HepG2 (cell line): ENCODE data around the gene PRDX3. TPM values are rescaled to one million over a fixed set of nuclear protein-coding genes. Genes with fewer than 3 reads are reported as not detected.

Experiments used
- ATAC-seq: fragments of 200-7000 bp; cut with Tn5 transposase; 3 replicates; pipeline ENCODE4 v1.9.1; 2020; ENCODE audit warnings: mild to moderate bottlenecking, moderate library complexity
- BruUV-seq: library from RNA; stranded (reverse); fragments of 400-500 nt; replicated peaks from 2 replicates; lab custom pipeline; 2021; lab: Mats Ljungman, UMichigan
- CTCF ChIA-PET: fragments of 300-600 bp; formaldehyde crosslinking; extraction: SDS; loops from one replicate; lab custom pipeline; 2021; ENCODE audit warnings: low total read pairs, inconsistent platforms, low intra/inter-chr PET ratio; lab: Yijun Ruan, JAX
- POLR2A ChIA-PET: fragments of 350-600 bp; sonication (Branson Sonifier 250); formaldehyde crosslinking; loops from one replicate; lab custom pipeline; 2020; ENCODE audit warnings: antibody characterized with exemption, inconsistent platforms; lab: Yijun Ruan, JAX
- DNase-seq: peaks from one replicate; pipeline ENCODE4 v3.0.0-alpha.2; 2015; ENCODE audit warnings: low spot score
- FAIRE-seq: peaks from 3 replicates; lab custom pipeline; 2011; peaks lifted over from hg19 to GRCh38; lab: Jason Lieb, UNC
- H2AFZ ChIP-seq: one replicate; pipeline ENCODE4 v1.6.1; 2011; ENCODE audit warnings: low read length, inconsistent platforms
- H3K27ac ChIP-seq: fragments of 300-600 bp; 3 replicates; pipeline ENCODE4 v1.8.0; 2011; ENCODE audit warnings: mixed run types, mild to moderate bottlenecking, mixed read lengths, low read length, inconsistent platforms; ENCODE audit not compliant: insufficient read depth; ENCODE audit errors: extremely low read length
- H3K27me3 ChIP-seq, 2 experiments: fragments of 200-600 bp in 1 of 2; 2 replicates in 1 of 2; 3 replicates in 1 of 2; pipeline versions ENCODE4 v1.6.0 to v1.8.0; 2011; ENCODE audit warnings: low read length in 2 of 2, mild to moderate bottlenecking in 2 of 2, moderate library complexity in 2 of 2, inconsistent platforms in 1 of 2; ENCODE audit not compliant: insufficient read depth in 2 of 2, control insufficient read depth in 1 of 2
- H3K36me3 ChIP-seq, 2 experiments: fragments of 200-600 bp in 1 of 2; replicated peaks in 1 of 2; 2 replicates in 1 of 2; 3 replicates in 1 of 2; pipeline versions ENCODE4 v1.5.1 to v1.8.0; 2011; ENCODE audit warnings: low read length in 2 of 2, inconsistent platforms in 1 of 2; ENCODE audit not compliant: insufficient read depth in 2 of 2, control insufficient read depth in 1 of 2
- H3K4me1 ChIP-seq: 2 replicates; pipeline ENCODE4 v1.5.1; 2012; ENCODE audit warnings: low read length, inconsistent platforms; ENCODE audit not compliant: insufficient read depth
- H3K4me2 ChIP-seq: 2 replicates; pipeline ENCODE4 v1.6.0; 2011; ENCODE audit warnings: low read depth, low read length, inconsistent platforms
- H3K4me3 ChIP-seq, 3 experiments: fragments of 200-600 bp in 1 of 3; sonication (generic), shearing (Covaris generic) in 1 of 3; replicated peaks in 1 of 3; 2 replicates each; pipeline ENCODE4 v1.5.1; 2011 to 2016; ENCODE audit warnings: low read length in 3 of 3, inconsistent platforms in 2 of 3, low read depth in 2 of 3, mild to moderate bottlenecking in 2 of 3, control low read depth in 1 of 3, mixed read lengths in 1 of 3; ENCODE audit not compliant: insufficient read depth in 1 of 3
- H3K79me2 ChIP-seq: one replicate; pipeline ENCODE4 v1.6.1; 2011; ENCODE audit warnings: low read length, inconsistent platforms; ENCODE audit not compliant: insufficient read depth
- H3K9ac ChIP-seq: 2 replicates; pipeline ENCODE4 v1.6.0; 2011; ENCODE audit warnings: mild to moderate bottlenecking, low read depth, low read length, inconsistent platforms; ENCODE audit not compliant: insufficient read depth
- H3K9me3 ChIP-seq: 2 replicates; pipeline ENCODE4 v1.5.1; 2012; ENCODE audit warnings: mild to moderate bottlenecking, low read length
- H4K20me1 ChIP-seq: 2 replicates; pipeline ENCODE4 v1.6.0; 2011; ENCODE audit warnings: inconsistent platforms, mild to moderate bottlenecking, low read length, moderate library complexity; ENCODE audit not compliant: insufficient read depth
- EHMT2 ChIP-seq: fragments of 200-600 bp; sonication (generic); IDR thresholded peaks from 2 replicates; pipeline ENCODE4 v1.7.0; 2017; ENCODE audit warnings: antibody characterized with exemption, low read depth, low read length, borderline replicate concordance
- HMG20A ChIP-seq: IDR thresholded peaks from 2 replicates; pipeline ENCODE4 v1.6.1; 2016; ENCODE audit warnings: borderline replicate concordance
- KAT2B ChIP-seq: fragments of 150-350 bp; IDR thresholded peaks from 2 replicates; pipeline ENCODE4 v1.6.1; 2014; ENCODE audit warnings: low read depth, low read length, borderline replicate concordance
- MTF2 ChIP-seq: sonication (generic); formaldehyde crosslinking; IDR thresholded peaks from 2 replicates; pipeline ENCODE4 v1.5.0; 2020; ENCODE audit warnings: missing genetic modification reagents, borderline replicate concordance
- PITX1 ChIP-seq: sonication (generic); formaldehyde crosslinking; IDR thresholded peaks from 2 replicates; pipeline ENCODE4 v1.5.1; 2020; ENCODE audit warnings: mild to moderate bottlenecking, missing genetic modification reagents
- SNRNP70 ChIP-seq: fragments of 200-400 bp; formaldehyde crosslinking; IDR thresholded peaks from 2 replicates; pipeline ENCODE4 v1.6.1; 2017; ENCODE audit warnings: mild to moderate bottlenecking, low read depth, low read length, moderate library complexity
- STAG1 ChIP-seq: sonication (generic); formaldehyde crosslinking; IDR thresholded peaks from 2 replicates; pipeline ENCODE4 v1.4.0; 2020; ENCODE audit warnings: missing genetic modification reagents
- TP53 ChIP-seq: sonication (generic); formaldehyde crosslinking; conservative IDR thresholded peaks from 2 replicates; pipeline ENCODE4 v1.4.0; 2020; ENCODE audit warnings: missing genetic modification reagents
- ZBTB20 ChIP-seq: sonication (generic); formaldehyde crosslinking; IDR thresholded peaks from 2 replicates; pipeline ENCODE4 v1.8.1; 2023; ENCODE audit warnings: missing genetic modification reagents, low read depth, mild to moderate bottlenecking, borderline replicate concordance
- ZFAT ChIP-seq: sonication (generic); formaldehyde crosslinking; conservative IDR thresholded peaks from 2 replicates; pipeline ENCODE4 v1.8.1; 2023; ENCODE audit warnings: missing genetic modification reagents, inconsistent platforms
- ZFP91 ChIP-seq: sonication (generic); formaldehyde crosslinking; IDR thresholded peaks from 2 replicates; pipeline ENCODE4 v1.9.0; 2022; ENCODE audit warnings: missing genetic modification reagents, mild to moderate bottlenecking, borderline replicate concordance
- ZNF207 ChIP-seq: fragments of 450-650 bp; IDR thresholded peaks from 2 replicates; pipeline ENCODE4 v1.6.1; 2016; ENCODE audit warnings: antibody characterized with exemption, borderline replicate concordance
- ZNF446 ChIP-seq: sonication (generic); formaldehyde crosslinking; IDR thresholded peaks from 2 replicates; pipeline ENCODE4 v1.5.0; 2020; ENCODE audit warnings: mild to moderate bottlenecking, missing genetic modification reagents
- ZNF597 ChIP-seq: sonication (generic); formaldehyde crosslinking; IDR thresholded peaks from 2 replicates; pipeline ENCODE4 v1.5.0; 2020; ENCODE audit warnings: missing genetic modification reagents
- ZNF766 ChIP-seq: sonication (generic); formaldehyde crosslinking; IDR thresholded peaks from 2 replicates; pipeline ENCODE4 v1.5.0; 2020; ENCODE audit warnings: missing genetic modification reagents, borderline replicate concordance
- ZSCAN21 ChIP-seq: sonication (generic); formaldehyde crosslinking; IDR thresholded peaks from 2 replicates; pipeline ENCODE4 v1.8.0; 2022; ENCODE audit warnings: mild to moderate bottlenecking, missing genetic modification reagents, moderate library complexity, borderline replicate concordance
- WGBS: methylation state at CpG from one replicate; pipeline ENCODE4 v1.1.6; 2017; ENCODE audit warnings: low lambda C conversion rate; 5-methylcytosine and 5-hydroxymethylcytosine counted together
- in situ Hi-C: cut with HindIII; loops from 2 replicates; pipeline ENCODE4 v1.10.0; 2017; ENCODE audit warnings: low pct_unique_long_range_greater_than_20kb; ENCODE audit not compliant: extremely low pct_ligation_motif_present
- intact Hi-C: fragments of 100-400 bp; cut with micrococcal nuclease; formaldehyde crosslinking; loops from one replicate; pipeline ENCODE4 v1.10.0; 2022; ENCODE audit not compliant: unreplicated experiment
- polyA plus RNA-seq, 8 experiments: library from polyadenylated mRNA; depleted of rRNA in 3 of 8; stranded (reverse) in 7 of 8; unstranded in 1 of 8; fragments of >200 nt; fragmentation: Illumina TruSeq in 4 of 8; extraction: Trizol in 4 of 8; gene quantifications; 2 replicates each; pipeline versions ENCODE4 v1.2.1 to v1.2.3, GENCODE V29; 2011 to 2016; ENCODE audit warnings: low read depth in 4 of 8, missing spikeins in 1 of 8, mixed read lengths in 1 of 8; ENCODE audit not compliant: insufficient read depth in 1 of 8
- total RNA-seq, 5 experiments: library from RNA; depleted of rRNA; stranded (reverse); fragments of >200 nt; fragmentation: Illumina TruSeq; extraction: Trizol; gene quantifications; 2 replicates each; pipeline ENCODE4 v1.2.3, GENCODE V29; 2016; ENCODE audit warnings: low read depth in 1 of 5
- TF ChIP-seq, protein P1 (sequence below), 2 experiments: sonication (generic) in 1 of 2; formaldehyde crosslinking in 1 of 2; IDR thresholded peaks; 2 replicates each; pipeline versions ENCODE4 v1.5.1 to v1.6.1; 2011 to 2020; ENCODE audit warnings: borderline replicate concordance in 1 of 2, low read depth in 1 of 2, low read length in 1 of 2, mild to moderate bottlenecking in 1 of 2, missing genetic modification reagents in 1 of 2, moderate library complexity in 1 of 2
- TF ChIP-seq, protein P2 (sequence below): sonication (generic); formaldehyde crosslinking; IDR thresholded peaks from 2 replicates; pipeline ENCODE4 v1.5.0; 2020; ENCODE audit warnings: mild to moderate bottlenecking, low read depth, missing genetic modification reagents, borderline replicate concordance

PRDX3 gene
- total and polyA plus RNA-seq, 2 of the 13 experiments (the other 11 are each of a cell fraction or from before 2014, with no cell fraction given): 407 to 565 TPM

DNA sequence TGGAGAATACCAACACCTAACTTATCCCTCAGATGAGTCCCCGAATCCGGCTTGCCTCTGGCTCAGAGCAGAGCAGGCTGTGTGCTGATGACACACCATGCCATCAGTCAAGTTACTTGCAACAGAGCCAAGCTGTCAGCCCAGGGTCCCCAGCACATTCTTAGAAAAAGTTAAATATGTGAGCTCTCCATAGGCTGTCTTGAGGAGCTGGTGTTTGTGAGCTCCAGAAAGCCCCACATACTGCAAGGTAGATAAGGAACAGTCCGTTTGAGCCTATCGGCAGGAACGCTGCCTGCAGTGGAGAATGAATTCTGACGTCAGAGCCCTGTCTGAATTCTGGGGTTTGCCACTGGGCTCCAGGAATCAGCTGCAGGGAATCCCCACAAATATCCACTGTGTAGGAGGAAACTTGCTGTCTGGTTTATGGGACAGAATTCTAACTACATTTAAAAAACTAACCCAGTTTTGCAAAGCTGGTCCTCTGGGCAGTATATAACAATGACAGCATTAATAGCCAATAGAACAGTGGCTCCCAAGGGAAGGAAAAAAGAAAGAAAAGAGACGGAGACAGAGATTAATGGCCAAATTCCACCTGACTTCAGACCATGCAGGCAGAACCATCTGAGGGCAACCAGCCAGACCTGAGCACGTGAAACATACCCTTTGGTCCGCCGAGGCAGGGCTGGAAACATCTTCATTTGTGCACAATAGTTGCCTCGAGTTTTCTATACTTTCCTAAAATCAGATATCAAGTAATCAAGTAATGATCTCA, 16.7 kb downstream of the PRDX3 start:
- no peak overlapping the region for H3K4me3 ChIP-seq
- H3K9me3 ChIP-seq: no peaks in the 10 kb centered on the region
- peaks cover 3% of the 10 kb centered on the region for H3K79me2 ChIP-seq
- peaks cover 26% of the 10 kb centered on the region for H3K4me1 ChIP-seq
- 92% methylated on average over 11 of the region's 11 CpGs for WGBS
- H3K4me2 ChIP-seq: no peak overlapping the region
- H3K27me3 ChIP-seq: no peaks in the 10 kb centered on the region
- FAIRE-seq (no peak), DNase-seq (no peak), ATAC-seq (no peak)
- no TSS peak for BruUV-seq
- no peak overlapping the region for H2AFZ ChIP-seq
- CTCF ChIA-PET: no interaction called here
- no peaks in the 10 kb centered on the region for H4K20me1 ChIP-seq
- no peak for TF ChIP-seq ZNF446 (CRISPR knock-in tag)
- no peak for TF ChIP-seq ZNF597 (CRISPR knock-in tag)
- TF ChIP-seq ZNF207: no peak
- no peak for TF ChIP-seq ZFP91 (CRISPR knock-in tag)
- TF ChIP-seq ZSCAN21: no peak
- TF ChIP-seq, protein P1, sequence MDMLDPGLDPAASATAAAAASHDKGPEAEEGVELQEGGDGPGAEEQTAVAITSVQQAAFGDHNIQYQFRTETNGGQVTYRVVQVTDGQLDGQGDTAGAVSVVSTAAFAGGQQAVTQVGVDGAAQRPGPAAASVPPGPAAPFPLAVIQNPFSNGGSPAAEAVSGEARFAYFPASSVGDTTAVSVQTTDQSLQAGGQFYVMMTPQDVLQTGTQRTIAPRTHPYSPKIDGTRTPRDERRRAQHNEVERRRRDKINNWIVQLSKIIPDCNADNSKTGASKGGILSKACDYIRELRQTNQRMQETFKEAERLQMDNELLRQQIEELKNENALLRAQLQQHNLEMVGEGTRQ (IDR thresholded peaks at IDR 0.05; ENCODE audit: low read depth, low read length): no peak
- TF ChIP-seq, protein P1 (CRISPR knock-in tag; IDR thresholded peaks at IDR 0.05; ENCODE audit: borderline replicate concordance): no peak
- TF ChIP-seq TP53 (CRISPR knock-in tag): no peak
- no peak for TF ChIP-seq ZFAT
- TF ChIP-seq EHMT2: no peak
- TF ChIP-seq STAG1 (CRISPR knock-in tag): no peak
- TF ChIP-seq ZNF766: no peak
- TF ChIP-seq ZBTB20: no peak
- TF ChIP-seq MTF2 (CRISPR knock-in tag): no peak
- TF ChIP-seq KAT2B: no peak
- TF ChIP-seq SNRNP70: no peak
- TF ChIP-seq, protein P2, sequence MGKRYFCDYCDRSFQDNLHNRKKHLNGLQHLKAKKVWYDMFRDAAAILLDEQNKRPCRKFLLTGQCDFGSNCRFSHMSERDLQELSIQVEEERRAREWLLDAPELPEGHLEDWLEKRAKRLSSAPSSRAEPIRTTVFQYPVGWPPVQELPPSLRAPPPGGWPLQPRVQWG (CRISPR knock-in tag): no peak
- no peak for TF ChIP-seq HMG20A (CRISPR knock-in tag)
- no peak for TF ChIP-seq PITX1 (CRISPR knock-in tag)
- TF ChIP-seq, all 625 proteins: peak for 0
- H3K27ac ChIP-seq: no peak overlapping the region
- POLR2A ChIA-PET: interaction anchor here (1.1 to 1.6 kb wide), 3 partner anchors 11 to 45 kb away, joined by 3 read pairs; no protein-coding TSS in a partner anchor
- H3K36me3 ChIP-seq: peaks cover 7 to 28% of the 10 kb centered on the region in 2 experiments; a peak in 4 of 5 replicates
- intact Hi-C loops (loop anchor here (10.0 kb wide), 1 partner anchor 407 kb away; the partner anchor contains the start of gene CACUL1), in situ Hi-C loops (no loop called here)
- H3K9ac ChIP-seq: no peak overlapping the region
